ENCODE measurements around the gene B3GNT2. TPM values are rescaled to one million over a fixed set of nuclear protein-coding genes. Genes with fewer than 3 reads are reported as not detected.

The B3GNT2 gene
- polyA plus RNA-seq, 1 experiment = 8.6 TPM

DNA sequence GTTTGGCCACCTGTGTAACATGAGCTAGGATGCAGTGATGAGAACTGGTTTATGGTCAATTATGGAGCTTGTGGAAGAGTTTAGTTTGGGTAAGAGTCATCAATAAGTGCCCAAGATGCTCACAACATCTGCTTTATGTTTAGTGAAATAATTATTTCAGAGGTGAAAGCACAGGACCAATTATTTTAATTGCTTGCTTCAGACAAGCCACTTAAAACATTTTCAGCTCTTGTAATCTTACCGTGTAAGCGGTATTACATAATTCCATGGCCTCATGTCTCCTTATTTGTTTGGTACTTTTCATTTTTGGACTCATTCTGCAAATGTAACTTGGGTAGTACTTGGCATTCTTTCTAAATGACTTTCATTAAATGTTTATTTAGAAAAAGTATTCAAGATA, 5.4 kb downstream of the B3GNT2 start:
- POLR2A ChIA-PET = no interaction called here
- Histone ChIP-seq H3K27me3 (ENCODE audit: control insufficient read depth, insufficient read depth, low read length) (no peaks in the 10 kb centered on the region), H3K27ac (ENCODE audit: low read depth, low read length) (no peak overlapping the region), H3K9me3 (ENCODE audit: control insufficient read depth, insufficient read depth, low read length) (peaks cover 2% of the 10 kb centered on the region; the same call in 1 of the 2 replicates), H3K4me3 (ENCODE audit: low read depth, low read length) (no peak overlapping the region)
- TF ChIP-seq, protein P1, sequence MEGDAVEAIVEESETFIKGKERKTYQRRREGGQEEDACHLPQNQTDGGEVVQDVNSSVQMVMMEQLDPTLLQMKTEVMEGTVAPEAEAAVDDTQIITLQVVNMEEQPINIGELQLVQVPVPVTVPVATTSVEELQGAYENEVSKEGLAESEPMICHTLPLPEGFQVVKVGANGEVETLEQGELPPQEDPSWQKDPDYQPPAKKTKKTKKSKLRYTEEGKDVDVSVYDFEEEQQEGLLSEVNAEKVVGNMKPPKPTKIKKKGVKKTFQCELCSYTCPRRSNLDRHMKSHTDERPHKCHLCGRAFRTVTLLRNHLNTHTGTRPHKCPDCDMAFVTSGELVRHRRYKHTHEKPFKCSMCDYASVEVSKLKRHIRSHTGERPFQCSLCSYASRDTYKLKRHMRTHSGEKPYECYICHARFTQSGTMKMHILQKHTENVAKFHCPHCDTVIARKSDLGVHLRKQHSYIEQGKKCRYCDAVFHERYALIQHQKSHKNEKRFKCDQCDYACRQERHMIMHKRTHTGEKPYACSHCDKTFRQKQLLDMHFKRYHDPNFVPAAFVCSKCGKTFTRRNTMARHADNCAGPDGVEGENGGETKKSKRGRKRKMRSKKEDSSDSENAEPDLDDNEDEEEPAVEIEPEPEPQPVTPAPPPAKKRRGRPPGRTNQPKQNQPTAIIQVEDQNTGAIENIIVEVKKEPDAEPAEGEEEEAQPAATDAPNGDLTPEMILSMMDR (IDR thresholded peaks at IDR 0.05; ENCODE audit: low read depth, low read length) = no peak
- CTCF ChIA-PET = interaction anchor here (0.8 kb wide), 1 partner anchor 9 kb away, joined by 3 read pairs; no protein-coding TSS in a partner anchor
- no peak for DNase-seq (ENCODE audit: low read depth, low spot score)

DNA sequence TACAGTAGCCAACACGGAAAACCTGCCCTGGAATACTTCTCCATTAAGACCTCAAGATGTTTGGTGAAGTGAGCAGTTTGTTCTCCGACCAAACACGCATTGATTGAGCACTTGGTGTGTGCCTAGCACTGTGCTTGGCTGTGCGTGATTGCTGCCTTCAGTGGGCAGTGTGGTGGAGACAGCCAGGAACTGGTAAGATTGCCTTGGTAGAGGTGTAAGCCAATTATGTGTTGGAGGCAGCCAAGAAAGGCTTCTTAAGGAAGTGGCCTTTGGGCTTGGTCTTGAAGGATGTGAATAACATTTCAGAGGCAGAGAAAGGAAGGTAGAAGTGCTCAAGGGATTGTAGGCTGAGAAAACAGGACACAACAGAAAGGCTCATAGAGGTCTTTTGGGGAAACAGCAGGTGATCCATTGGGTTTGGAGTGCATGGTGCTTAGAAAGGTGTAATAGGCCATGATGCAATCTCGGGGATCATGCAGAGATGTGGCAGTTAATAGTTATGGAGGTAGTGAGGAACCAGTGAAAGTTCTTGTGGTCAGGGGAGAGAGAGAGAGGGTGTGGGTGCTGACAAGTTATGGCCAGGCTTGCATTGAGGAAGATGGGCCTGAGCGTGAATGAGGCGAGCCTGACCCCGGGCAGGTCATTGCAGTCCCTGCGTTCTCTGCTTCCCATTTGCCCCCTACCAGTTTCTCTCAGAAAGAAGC, 6.3 kb downstream of the B3GNT2 start:
- ChIA-PET CTCF (no interaction called here), POLR2A (no interaction called here)
- TF ChIP-seq, protein P1 (IDR thresholded peaks at IDR 0.05; ENCODE audit: low read depth, low read length) = no peak

DNA sequence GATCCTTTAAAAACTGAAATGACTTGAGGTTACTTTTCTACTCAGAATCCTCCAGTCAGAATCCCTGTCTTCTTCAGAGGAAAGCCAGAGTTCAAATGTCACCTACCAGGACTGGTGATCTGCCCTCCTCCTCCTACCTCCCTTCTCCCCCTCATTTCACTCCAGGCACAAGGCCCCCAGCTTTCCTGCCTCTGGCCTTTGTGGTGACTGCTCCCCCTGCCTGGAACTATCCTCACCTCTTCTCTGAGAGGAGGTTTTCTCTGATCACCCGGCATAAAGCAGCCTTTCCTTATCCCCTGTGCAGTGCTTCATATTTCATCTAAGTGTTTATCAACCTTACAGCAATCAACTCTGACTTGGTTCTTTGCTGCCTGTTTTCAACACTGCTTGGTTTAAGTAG, 6.8 kb downstream of the B3GNT2 start:
- CTCF ChIA-PET = no interaction called here
- no peaks in the 10 kb centered on the region for H3K27me3 ChIP-seq (ENCODE audit: control insufficient read depth, insufficient read depth, low read length)
- no peak overlapping the region for H3K4me3 ChIP-seq (ENCODE audit: low read depth, low read length)
- DNase-seq (ENCODE audit: low read depth, low spot score) = no peak
- H3K27ac ChIP-seq (ENCODE audit: low read depth, low read length) = no peak overlapping the region
- POLR2A ChIA-PET = no interaction called here
- no peaks in the 10 kb centered on the region for H3K9me3 ChIP-seq (ENCODE audit: control insufficient read depth, insufficient read depth, low read length)
- TF ChIP-seq, protein P1 (IDR thresholded peaks at IDR 0.05; ENCODE audit: low read depth, low read length) = no peak

More for the DNA sequence above, 6.3 kb downstream of the B3GNT2 start:
- H3K27ac ChIP-seq (ENCODE audit: low read depth, low read length) = no peak overlapping the region
- no peak for DNase-seq (ENCODE audit: low read depth, low spot score)
- no peaks in the 10 kb centered on the region; the same call in 1 of the 2 replicates for H3K9me3 ChIP-seq (ENCODE audit: control insufficient read depth, insufficient read depth, low read length)
- no peaks in the 10 kb centered on the region for H3K27me3 ChIP-seq (ENCODE audit: control insufficient read depth, insufficient read depth, low read length)
- no peak overlapping the region for H3K4me3 ChIP-seq (ENCODE audit: low read depth, low read length)

DNA sequence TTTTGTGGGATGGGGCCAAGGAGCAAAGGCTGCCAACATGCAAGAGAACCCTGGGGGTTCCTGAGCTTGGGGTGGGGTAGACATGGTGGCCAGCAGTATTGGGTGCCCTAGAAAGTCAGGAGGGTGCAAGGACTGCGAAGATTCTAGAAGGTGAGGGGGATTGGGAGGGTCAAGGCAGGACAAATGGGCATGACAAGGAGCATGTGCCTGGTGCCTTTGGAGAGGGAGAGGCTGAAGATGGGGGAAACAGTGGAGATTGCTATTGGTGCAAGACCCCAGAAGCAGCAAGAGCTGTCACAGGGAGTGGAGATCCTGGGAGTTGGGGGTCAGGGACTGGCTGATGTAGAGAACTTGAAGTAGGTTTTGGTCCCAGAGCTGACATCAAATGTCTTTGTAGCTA, 7.5 kb downstream of the B3GNT2 start:
- no peak overlapping the region for H3K4me3 ChIP-seq (ENCODE audit: low read depth, low read length)
- ChIA-PET POLR2A (no interaction called here), CTCF (no interaction called here)
- H3K9me3 ChIP-seq (ENCODE audit: control insufficient read depth, insufficient read depth, low read length) = no peaks in the 10 kb centered on the region
- H3K27ac ChIP-seq (ENCODE audit: low read depth, low read length) = no peak overlapping the region
- TF ChIP-seq, protein P1 (IDR thresholded peaks at IDR 0.05; ENCODE audit: low read depth, low read length) = no peak
- H3K27me3 ChIP-seq (ENCODE audit: control insufficient read depth, insufficient read depth, low read length) = no peaks in the 10 kb centered on the region
- DNase-seq (ENCODE audit: low read depth, low spot score) = no peak

DNA sequence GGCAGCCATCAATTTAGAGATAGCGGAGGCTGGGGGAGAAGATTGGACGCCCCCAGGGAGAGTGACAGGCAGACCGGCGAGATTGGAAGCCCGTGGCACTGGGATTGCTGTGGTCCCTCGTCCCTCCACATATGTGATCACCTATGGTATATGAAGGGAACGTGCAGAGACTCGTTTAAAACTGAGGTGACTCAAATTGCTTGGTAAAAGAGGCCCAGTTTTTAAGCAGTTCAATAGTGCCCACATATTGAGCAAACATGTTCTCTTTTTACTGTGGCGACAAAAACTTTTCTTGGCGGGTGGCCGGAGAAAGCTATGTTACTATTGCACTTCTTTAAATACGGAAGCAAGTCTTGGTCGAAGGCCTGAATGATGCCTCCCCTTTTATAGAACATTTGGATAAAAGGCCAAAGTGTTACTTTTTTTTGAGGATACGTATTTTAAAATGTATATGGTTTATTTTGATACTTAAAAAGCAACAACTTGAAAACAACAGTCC, 9.1 kb downstream of the B3GNT2 start:
- Histone ChIP-seq H3K4me3 (ENCODE audit: low read depth, low read length) (no peak overlapping the region), H3K27me3 (ENCODE audit: control insufficient read depth, insufficient read depth, low read length) (no peaks in the 10 kb centered on the region), H3K27ac (ENCODE audit: low read depth, low read length) (no peak overlapping the region), H3K9me3 (ENCODE audit: control insufficient read depth, insufficient read depth, low read length) (no peaks in the 10 kb centered on the region)
- DNase-seq (ENCODE audit: low read depth, low spot score) = no peak
- POLR2A ChIA-PET = no interaction called here
- TF ChIP-seq, protein P1 (IDR thresholded peaks at IDR 0.05; ENCODE audit: low read depth, low read length) = no peak
- CTCF ChIA-PET = no interaction called here
